22Rv1 (cell line): ENCODE measurements around the gene RGS9BP.

Experiments
- CTCF ChIP-seq: fragments of 450-650 bp; IDR thresholded peaks from 2 replicates; pipeline ENCODE4 v1.5.1; 2017; ENCODE audit warnings: mild to moderate bottlenecking
- ZFX ChIP-seq: fragments of 450-650 bp; IDR thresholded peaks from 2 replicates; pipeline ENCODE4 v1.6.1; 2017; ENCODE audit warnings: antibody characterized with exemption, borderline replicate concordance

GRCh38 chr19:32718286-32718685, 42.6 kb downstream of the RGS9BP start:
- TF ChIP-seq CTCF = no peak
- TF ChIP-seq ZFX = no peak
